GM19043 (cell line): Measurements from ENCODE around the gene MAN1A2.
"Not testable (repeated sequence)": the region's sequence is repeated elsewhere in the genome, so short reads cannot be mapped to it uniquely, and the experiment has no call there.

Experiments
- ATAC-seq: cut with Tn5 transposase; IDR thresholded peaks from one replicate; pipeline ENCODE4 v1.9.1; 2021; ENCODE audit warnings: low read depth; ENCODE audit not compliant: unreplicated experiment

The MAN1A2 gene

DNA sequence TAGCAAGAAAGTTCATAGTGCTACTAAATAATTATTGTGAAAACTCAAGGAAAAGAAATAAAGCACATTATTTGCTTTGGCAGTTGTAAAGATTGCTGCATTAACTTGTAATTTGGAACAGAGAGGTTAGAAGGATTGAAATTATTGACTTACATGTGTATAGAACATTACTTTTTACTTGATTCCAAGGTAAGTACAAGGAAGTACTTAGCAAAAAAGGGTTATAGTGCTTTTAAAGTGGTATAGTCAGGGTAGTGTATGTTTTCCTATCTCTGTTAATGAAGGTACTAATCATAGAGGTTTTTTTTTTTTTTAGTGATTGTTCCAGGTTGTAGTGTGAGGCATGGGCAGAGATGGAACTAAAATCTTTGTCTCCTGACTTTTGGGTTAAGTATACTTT is 29.4 kb downstream of the MAN1A2 start:
- no peak for ATAC-seq

DNA sequence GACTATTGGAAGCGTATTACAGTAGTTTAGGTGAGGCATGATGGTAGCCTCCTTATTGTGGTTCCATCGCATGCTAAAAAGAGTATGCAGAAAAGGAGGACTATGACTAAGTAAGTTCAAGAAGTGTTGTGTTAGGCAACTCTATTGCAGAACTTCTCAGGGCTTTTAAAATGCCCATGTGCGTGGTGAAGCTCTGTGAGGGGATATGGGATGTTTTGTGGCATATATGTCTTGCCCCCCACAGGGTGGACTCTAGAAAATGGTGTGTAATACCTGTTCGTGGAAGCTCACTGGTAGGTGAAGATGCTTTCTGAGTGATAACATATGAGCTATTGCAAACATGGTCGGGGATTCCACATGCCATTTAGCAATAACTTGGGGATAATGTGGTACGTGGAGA is 31.7 kb downstream of the MAN1A2 start:
- ATAC-seq, result no peak

DNA sequence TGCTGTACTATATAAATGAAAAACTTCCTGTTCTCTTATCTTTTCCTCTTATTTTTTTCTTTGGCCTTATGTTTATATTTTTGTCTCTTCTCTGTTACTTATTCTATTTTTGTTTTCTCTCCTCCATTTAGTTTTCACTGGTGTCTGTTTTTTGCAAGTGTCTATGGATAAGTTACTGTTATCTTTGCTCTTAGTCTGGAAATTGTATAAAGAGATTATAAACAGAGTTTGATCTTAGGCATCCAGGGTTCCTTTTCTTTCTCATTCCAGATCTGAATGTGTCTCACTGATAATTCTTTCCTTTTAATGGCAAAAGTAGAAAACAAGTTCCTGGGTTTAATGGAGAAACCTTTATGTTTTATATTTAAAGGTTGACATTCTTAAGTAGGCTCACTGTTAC is 34.5 kb downstream of the MAN1A2 start:
- ATAC-seq, result no peak

DNA sequence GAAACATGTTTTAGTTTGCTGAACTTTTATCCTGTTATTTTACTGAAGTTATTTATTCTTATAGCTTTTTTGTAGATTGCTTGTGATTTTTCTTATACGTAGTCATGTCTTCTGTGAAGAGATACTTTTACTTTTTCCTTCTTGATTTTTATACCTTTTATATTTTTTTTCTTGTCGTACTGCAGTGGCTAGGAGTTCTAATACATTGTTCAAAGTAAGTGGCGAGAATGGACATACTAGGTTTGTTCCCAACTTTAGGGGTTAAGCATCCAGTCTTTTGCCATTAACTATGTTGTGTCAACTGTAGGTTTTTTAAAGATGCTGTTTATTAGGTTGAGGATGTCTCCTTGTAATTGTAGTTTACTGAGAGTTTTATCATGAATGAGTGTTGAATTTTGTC is 36.3 kb downstream of the MAN1A2 start:
- no peak for ATAC-seq

DNA sequence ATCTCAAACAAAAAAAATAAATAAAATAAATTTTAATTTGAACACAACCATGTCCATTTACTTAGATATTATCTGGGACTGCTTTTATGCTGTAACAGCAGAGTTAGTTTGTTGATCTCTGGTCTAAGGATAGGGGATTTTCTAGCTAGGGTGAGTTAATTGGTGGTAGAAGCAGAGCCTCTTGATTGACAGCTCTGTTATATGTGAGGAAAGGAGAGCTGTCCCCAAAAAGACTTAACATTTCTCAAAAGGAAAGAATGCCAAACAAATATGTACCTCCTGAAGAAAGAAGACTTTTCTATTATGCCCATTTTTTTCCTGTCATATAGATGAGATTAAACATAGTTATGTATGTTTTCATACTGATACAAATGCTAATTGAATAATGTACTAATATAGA is 37.8 kb downstream of the MAN1A2 start:
- ATAC-seq, result no peak

DNA sequence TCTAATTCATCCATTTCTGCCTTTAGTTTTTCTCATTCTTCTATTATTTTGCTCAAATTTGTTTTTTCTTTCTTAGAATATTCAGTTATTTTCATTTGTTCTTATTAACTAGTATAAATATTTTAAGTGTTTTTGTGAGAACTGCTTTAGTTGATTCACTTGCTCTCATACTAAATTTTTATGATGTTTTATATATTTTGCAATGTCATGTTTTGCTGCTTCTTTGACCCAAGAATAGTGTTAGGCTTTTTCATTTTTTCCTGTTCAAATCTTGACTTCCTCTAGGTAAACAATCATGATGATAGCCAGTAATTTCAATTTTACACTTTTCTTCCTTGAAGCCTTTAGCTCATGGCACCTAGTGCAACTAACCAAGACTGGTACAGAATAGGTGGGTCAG is 45.2 kb downstream of the MAN1A2 start:
- ATAC-seq, result no peak

DNA sequence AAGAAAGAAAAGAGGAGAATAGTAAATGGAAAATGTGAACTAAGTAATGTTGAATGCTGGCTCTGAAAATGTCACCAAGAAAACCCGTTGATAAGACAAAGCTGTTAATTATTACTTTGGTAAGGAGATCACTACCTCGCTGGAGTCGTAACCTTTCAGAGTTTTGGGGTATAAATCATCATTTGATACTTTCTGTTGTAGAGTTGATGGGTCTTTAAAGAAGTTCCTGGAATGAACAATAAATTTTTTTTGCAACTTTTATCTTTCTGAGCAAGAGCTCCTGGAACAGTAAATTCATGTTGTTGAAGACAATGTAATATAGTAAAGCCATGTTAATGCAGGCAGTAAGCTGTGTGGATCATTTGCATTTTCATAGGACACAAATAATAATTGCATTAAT is 46.2 kb downstream of the MAN1A2 start:
- no peak for ATAC-seq

DNA sequence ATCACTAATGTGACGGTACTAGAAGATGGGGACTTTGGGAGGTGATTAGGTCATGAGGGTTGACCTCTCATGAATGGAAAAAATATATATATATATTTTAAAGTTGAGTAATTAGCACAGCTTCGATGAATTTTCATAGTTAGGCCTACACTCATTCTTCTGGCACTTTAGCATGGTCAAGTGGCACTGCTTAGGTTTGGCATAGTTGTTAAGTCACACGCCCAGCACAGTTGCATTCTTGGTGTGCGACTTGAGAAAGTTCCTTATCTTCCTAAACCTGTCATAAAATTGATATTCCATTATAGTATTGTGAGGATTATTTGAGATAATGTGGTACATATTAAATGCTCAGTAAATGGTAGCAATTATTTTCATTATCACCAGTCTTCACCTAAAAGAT is 47.7 kb downstream of the MAN1A2 start:
- no peak for ATAC-seq

DNA sequence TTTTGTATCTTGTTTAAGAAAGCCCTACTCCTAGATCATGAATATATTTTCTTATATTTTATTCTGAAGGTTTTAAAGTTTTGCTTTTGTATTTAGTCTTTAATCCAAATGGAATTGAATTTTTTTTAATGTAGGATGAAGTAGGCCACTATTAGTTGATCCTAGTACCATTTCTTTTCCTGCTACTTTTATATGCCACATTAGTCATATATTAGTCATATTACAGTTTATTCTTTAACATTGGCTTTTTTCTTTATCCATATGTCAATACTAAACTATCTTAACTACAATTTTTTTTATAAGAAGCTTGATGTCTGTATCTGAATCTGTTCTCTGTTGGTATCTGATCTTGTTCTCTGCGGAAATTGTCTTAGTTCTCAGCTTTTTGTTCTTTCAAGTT is 48.8 kb downstream of the MAN1A2 start:
- ATAC-seq, result no peak

DNA sequence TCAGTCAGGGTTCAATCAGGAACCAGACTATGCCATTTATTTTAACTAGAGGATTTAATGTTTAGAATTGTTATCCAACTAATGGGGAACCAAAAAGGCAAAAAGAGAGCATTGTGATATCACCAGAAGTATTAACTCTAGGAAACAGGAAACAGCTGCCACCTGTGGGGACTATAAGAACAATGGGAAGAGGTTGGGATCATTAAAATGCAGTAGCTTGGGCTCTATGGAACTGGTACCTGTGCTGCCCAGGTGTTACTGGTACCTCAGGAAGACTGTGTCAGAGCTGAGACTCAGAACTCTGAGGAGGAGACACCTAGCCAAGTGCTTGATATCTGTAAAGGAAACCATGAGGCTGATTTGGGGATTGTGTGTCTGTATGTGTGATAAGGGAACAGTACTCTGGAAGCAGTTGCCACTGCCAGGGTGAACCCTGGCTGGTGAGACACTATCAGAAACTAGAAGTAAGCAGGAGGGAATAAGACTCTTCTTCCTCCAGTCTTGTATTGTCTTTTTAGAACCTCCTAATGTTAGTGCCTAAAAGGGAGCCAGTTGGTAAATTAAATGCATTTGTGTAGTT is 49.4 kb downstream of the MAN1A2 start:
- no peak for ATAC-seq

DNA sequence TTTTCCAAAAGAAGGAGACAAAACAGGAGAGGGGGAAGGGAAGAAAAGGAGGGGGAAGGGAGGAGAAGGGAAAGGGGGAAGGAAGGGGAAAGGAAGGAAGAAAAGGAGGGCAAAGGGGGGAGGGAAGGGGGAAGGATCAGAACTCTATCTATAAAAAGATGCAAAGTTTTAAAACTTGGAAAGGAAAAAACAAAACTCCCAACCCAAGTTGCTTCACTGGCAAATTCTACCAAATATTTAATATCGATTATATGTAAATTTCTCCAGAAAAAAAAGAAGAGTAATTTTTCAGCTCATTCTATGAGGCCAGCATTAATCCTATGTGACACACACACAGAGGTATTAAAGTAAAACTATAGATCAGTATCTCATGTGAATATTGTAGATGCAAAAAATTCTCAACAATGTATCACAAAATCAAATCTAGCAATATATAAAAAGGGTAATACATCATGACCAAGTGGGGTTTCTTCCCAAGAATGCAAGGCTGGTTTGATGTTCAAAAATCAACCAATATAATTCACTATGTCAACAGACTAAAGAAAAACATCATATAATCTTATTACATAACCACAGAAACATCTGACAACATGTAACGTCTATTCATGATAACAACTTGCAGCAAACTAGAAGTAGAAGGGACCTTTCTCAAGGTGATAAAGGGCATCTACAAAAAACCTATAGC is 57.9 kb downstream of the MAN1A2 start:
- no peak for ATAC-seq

DNA sequence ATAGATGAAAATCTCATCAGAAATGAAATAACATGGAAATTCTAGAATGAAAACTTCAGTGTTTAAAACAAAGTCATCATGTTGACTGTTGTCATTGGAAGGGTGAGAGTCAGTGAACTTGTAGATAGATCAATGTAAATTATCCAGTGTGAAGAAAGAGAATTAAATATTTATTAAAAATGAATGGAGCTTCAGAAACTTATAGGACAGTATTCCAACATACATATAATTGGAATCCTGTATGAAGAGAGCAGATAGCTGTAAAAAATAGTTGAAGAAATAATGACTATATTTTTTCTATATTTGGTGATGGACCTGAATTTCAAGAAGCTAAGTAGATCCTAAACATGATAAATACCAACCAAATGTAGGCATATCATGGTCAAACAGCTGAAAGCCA is 60.0 kb downstream of the MAN1A2 start:
- no peak for ATAC-seq

DNA sequence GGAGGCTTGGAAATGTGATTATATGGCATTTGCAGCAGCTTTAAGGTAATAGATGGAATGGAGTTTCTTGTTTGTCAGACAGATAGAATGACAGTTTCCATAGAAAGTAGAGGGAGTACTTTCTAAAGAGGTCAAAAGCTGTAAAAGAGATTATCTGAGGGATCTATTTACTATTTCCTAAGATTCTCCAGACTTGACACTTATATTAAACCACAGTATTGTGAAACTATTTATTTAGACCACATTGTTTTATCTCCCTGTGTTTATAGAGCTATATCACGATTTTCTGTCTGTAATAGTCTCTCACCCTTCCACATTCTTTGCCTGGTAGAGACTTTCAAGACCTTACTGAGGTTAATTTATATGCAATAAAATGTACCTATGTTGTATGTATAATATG is 66.7 kb downstream of the MAN1A2 start:
- no peak for ATAC-seq

DNA sequence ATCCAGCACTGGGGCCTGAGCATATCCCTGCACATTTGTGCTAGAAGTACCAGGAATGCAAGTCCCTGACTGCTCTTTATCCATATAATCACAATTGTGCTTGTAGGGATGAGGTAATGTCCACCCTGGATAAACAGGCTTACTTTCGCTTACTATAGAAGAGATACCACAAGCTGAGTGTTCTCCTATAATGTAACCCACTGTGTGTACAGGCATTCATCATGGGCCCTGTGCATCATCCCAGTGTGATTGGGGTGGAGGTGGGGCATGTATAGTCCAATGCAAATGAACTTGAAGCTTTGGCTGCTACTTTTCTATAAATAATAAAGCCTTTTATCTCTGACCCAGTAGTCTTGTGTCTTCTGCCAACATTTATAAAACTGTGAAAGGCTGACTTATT is 69.3 kb downstream of the MAN1A2 start:
- ATAC-seq, result no peak

DNA sequence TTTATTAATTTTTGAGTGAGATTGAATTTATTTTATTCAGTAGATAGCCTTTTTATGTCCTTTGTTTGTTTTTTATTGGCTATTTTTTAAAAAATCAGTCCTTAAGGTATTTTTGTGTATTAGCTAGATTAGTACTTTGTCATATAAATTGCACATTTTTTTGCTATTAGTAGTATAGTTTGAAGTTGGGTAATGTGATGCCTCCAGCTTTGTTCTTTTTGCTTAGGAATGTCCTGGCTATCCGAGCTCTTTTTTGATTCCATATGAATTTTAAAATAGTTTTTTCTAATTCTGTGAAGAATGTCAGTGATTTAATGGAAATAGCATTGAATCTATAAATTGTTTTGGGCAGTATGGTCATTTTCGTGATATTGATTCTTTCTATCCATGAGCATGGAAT is 80.4 kb downstream of the MAN1A2 start:
- ATAC-seq, result no peak

DNA sequence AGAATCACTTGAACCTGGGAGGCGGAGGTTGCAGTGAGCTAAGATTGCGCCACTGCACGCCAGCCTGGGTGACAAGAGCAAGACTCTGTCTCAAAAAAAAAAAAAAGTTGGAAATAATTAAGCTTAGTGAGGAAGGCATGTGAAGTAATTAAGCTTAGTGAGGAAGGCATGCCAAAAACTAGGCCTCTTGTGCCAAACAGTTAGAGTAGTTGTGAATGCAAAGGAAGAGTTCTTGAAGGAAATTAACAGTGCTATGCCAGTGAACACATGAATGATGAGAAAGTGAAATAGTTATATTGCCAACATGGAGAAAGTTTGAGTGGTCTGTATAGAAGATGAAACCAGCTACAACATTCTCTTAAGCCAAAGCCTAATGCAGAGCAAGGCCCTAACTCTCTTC is 85.0 kb downstream of the MAN1A2 start:
- ATAC-seq, result no peak

DNA sequence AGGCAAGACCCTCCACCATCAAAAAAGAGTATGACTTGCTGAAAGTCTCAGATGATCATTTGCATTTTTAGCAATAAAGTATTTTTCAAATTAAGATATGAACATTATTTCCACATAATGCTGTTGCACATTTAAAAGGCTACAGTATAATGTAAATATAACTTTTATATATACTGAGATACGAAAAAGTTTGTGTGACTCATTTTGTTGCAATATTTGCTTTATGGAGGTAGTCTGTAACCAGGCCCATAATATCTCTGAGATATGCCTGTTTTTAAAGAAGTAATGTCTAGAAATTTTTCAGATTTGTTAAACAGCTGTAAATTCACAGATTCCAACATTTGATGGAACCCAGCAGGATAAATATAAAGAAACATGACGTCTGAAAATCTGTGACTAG is 86.7 kb downstream of the MAN1A2 start:
- no peak for ATAC-seq

DNA sequence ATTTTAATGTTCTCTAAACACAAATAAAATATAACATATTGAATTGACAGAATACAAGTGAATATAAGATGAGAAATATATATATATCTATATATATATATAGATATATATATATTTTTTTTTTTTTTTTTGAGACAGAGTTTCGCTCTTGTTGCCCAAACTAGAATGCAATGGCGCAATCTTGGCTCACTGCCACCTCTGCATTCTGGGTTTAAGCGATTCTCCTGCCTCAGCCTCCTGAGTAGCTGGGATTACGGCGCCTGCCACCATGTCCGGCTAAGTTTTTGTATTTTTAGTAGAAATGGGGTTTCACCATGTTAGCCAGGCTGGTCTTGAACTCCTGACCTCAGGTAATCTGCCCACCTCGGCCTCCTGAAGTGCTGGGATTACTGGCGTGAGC is 91.2 kb downstream of the MAN1A2 start:
- ATAC-seq, result not testable (repeated sequence)

DNA sequence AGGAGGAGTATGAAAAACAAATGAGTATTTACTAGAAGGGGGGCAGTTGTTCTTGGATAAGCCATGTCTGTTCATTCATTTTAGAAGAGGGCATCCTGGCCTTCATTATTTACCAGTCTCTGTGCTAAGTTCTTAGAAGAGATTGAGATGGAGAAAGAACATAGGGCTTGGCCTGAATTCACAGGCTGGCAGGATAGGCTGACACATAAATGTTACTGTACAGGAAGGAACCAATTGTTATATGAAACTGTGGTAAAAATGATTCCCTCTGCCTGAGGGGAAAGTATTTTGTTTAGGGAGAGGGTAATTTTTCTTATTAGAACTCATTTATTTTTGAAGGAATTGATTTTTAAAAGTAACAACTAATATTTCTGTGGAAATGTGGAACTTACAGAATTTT is 99.5 kb downstream of the MAN1A2 start:
- ATAC-seq, result no peak

DNA sequence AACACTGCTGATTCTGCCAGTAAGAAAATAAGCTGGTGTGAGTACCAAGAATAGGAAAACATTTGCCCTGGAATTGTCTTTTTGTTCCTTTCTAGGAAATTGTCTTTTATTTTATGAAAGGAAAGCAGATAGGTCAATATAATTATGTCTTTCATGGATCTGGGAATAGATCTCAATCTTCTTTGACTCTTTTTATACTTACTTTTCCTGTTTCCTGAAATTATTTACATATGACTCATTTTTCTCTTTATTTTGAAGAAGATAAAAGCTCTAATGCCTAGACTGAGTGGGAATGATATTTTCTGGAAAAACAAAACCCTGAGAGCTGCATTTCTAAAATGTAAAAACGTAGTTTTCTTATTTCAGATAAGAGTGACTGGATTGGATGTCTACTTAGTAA is 100.1 kb downstream of the MAN1A2 start:
- ATAC-seq, result no peak

DNA sequence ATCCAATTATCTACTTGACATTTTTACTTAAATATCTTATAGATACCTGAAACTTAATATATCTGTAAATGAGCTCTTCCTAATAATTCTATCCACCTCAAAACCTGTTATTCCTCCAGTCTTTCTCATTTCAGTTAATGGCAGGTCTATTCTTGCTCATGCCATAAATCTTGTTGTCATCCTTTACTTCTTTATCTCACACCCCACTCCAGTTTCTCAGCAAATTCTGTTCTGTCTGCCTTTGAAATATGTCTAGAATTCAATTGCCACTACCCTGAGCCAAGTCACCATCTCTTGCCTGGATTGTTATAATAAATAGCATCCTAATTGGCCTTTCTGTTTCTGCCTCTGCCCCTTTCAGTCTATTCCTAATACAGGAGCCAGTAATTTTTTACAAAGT is 105.8 kb downstream of the MAN1A2 start:
- ATAC-seq, result no peak

DNA sequence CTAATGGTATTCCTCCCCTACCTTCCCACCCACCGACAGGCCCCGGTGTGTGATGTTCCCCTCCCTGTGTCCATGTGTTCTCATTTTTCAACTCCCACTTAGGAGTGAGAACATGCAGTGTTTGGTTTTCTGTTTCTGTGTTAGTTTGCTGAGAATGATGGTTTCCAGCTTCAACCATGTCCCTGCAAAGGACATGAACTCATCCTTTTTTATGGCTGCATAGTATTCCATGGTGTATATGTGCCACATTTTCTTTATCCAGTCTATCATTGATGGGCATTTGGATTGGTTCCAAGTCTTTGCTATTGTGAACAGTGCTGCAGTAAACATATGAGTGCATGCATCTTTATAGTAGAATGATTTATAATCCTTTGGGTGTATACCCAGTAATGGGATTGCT is 108.2 kb downstream of the MAN1A2 start:
- ATAC-seq, result not testable (repeated sequence)

DNA sequence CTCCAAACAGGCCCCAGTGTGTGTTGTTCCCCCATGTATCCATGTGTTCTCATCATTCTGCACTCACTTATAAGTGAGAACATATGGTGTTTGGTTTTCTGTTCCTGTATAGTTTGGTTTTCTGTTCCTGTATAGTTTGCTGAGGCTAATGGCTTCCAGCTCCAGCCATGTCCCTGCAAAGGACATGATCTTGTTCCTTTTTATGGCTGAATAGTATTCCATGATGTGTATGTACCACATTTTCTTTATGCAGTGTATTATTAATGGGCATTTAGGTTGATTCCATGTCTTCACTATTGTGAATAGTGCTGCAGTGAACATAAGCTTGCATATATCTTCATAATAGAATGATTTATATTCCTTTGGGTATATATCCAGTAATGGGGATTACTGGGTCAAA is 111.8 kb downstream of the MAN1A2 start:
- ATAC-seq, result no peak
